Skin epidermis (tissue), 12 donors: ENCODE data around the gene FADS6.
"Not testable (repeated sequence)": the region's sequence is repeated elsewhere in the genome, so short reads cannot be mapped to it uniquely, and the experiment has no call there.

Source experiments
- H3K27ac ChIP-seq, 21 experiments: fragments of 200-600 bp; sonication (generic) in 11 of 21; one replicate each; pipeline ENCODE4 v1.5.0; 2020; ENCODE audit warnings: mild to moderate bottlenecking in 3 of 21, inconsistent platforms in 2 of 21, moderate library complexity in 2 of 21
- H3K4me3 ChIP-seq, 7 experiments: fragments of 200-600 bp; sonication (generic) in 2 of 7; one replicate each; pipeline ENCODE4 v1.5.0; 2020; ENCODE audit warnings: inconsistent platforms in 2 of 7, mild to moderate bottlenecking in 2 of 7, moderate library complexity in 1 of 7

FADS6 gene

GRCh38 chr17:74872313-74873036 is 21.0 kb downstream of the FADS6 start, which contains the start of gene FDXR:
Gene FDXR (minus strand): TSS chr17:74872994. CDS start chr17:74872944, 50 bp downstream.
- peak within 1 kb of the TSS; percentile 70 to 96 (median 90) for H3K27ac ChIP-seq
- H3K4me3 ChIP-seq = peak within 1 kb of the TSS; percentile 44 to 74 (median 61)

- no peak overlapping the region for H3K27ac ChIP-seq
- peak overlapping the region in 3 of 7 experiments; percentile 56 to 72 (median 65) for H3K4me3 ChIP-seq
Observed at GRCh38 chr17:74871356-74872076, 21.9 kb downstream of the FADS6 start.

- H3K27ac ChIP-seq = no peak overlapping the region
Observed at GRCh38 chr17:74870512-74870911, 22.9 kb downstream of the FADS6 start.

GRCh38 chr17:74870028-74870427 is 23.4 kb downstream of the FADS6 start:
- not testable (repeated sequence) for H3K27ac ChIP-seq, H3K4me3 ChIP-seq

More at GRCh38 chr17:74870512-74870911, 22.9 kb downstream of the FADS6 start:
- no peak overlapping the region for H3K4me3 ChIP-seq

- no peak overlapping the region for H3K27ac ChIP-seq
- no peak overlapping the region for H3K4me3 ChIP-seq
Observed at GRCh38 chr17:74868908-74869255, 24.6 kb downstream of the FADS6 start.

GRCh38 chr17:74868251-74868907 is 25.1 kb downstream of the FADS6 start:
- Histone ChIP-seq H3K27ac (no peak overlapping the region), H3K4me3 (no peak overlapping the region)

- no peak overlapping the region for H3K4me3 ChIP-seq
- no peak overlapping the region for H3K27ac ChIP-seq
Observed at GRCh38 chr17:74866198-74866835, 27.1 kb downstream of the FADS6 start.

GRCh38 chr17:74865504-74866197 is 27.8 kb downstream of the FADS6 start:
- no peak overlapping the region for H3K4me3 ChIP-seq
- no peak overlapping the region for H3K27ac ChIP-seq

GRCh38 chr17:74864866-74865395 is 28.5 kb downstream of the FADS6 start:
- no peak overlapping the region for H3K4me3 ChIP-seq
- H3K27ac ChIP-seq = no peak overlapping the region

- no peak overlapping the region for H3K4me3 ChIP-seq
- no peak overlapping the region for H3K27ac ChIP-seq
Observed at GRCh38 chr17:74864297-74864865, 29.1 kb downstream of the FADS6 start.

GRCh38 chr17:74863420-74864296 is 29.8 kb downstream of the FADS6 start:
- H3K27ac ChIP-seq = no peak overlapping the region
- H3K4me3 ChIP-seq = no peak overlapping the region

GRCh38 chr17:74862919-74863318 is 30.5 kb downstream of the FADS6 start:
- H3K27ac ChIP-seq = no peak overlapping the region
- H3K4me3 ChIP-seq = no peak overlapping the region

- no peak overlapping the region for H3K27ac ChIP-seq
Observed at GRCh38 chr17:74862108-74862901, 31.1 kb downstream of the FADS6 start.

GRCh38 chr17:74861662-74862107 is 31.7 kb downstream of the FADS6 start:
- Histone ChIP-seq H3K4me3 (no peak overlapping the region), H3K27ac (no peak overlapping the region)

More at GRCh38 chr17:74862108-74862901, 31.1 kb downstream of the FADS6 start:
- no peak overlapping the region for H3K4me3 ChIP-seq

- H3K4me3 ChIP-seq = peak overlapping the region in 2 of 7 experiments; percentile 7 to 22
- no peak overlapping the region for H3K27ac ChIP-seq
Observed at GRCh38 chr17:74860872-74861661, 32.4 kb downstream of the FADS6 start.

- Histone ChIP-seq H3K4me3 (peak overlapping the region in 1 of 7 experiments; percentile 22), H3K27ac (no peak overlapping the region)
Observed at GRCh38 chr17:74860229-74860871, 33.1 kb downstream of the FADS6 start.
